ENCODE data around the gene PLA2G6.

The PLA2G6 gene

GRCh38 chr22:38062791-38063190 lies 118.8 kb downstream of the PLA2G6 start:
- no peaks in the 10 kb centered on the region for H3K9me3 ChIP-seq (ENCODE audit: insufficient read depth, low read depth, low read length)
- no peak for TF ChIP-seq EZH2phosphoT487 (IDR thresholded peaks at IDR 0.05; ENCODE audit: borderline replicate concordance)
- TF ChIP-seq CTCF (conservative IDR thresholded peaks at IDR 0.05; ENCODE audit: low read length) = no peak
- no peaks in the 10 kb centered on the region for H3F3A ChIP-seq (ENCODE audit: low read depth)
- no peak overlapping the region for H3K9ac ChIP-seq (ENCODE audit: low read depth, low read length, poor library complexity, severe bottlenecking)
- H3K79me2 ChIP-seq (ENCODE audit: insufficient read depth, low read length) = no peaks in the 10 kb centered on the region
- no peak overlapping the region for H3K4me2 ChIP-seq (ENCODE audit: low read depth, low read length, poor library complexity, severe bottlenecking)
- H4K20me1 ChIP-seq (ENCODE audit: insufficient read depth, low read length, poor library complexity, severe bottlenecking) = no peaks in the 10 kb centered on the region
- H3K4me3 ChIP-seq (ENCODE audit: low read length, poor library complexity, severe bottlenecking) = no peak overlapping the region
- H3K27me3 ChIP-seq (ENCODE audit: insufficient read depth, low read length, poor library complexity, severe bottlenecking) = no peaks in the 10 kb centered on the region
- H3K4me1 ChIP-seq (ENCODE audit: insufficient read depth, low read length, poor library complexity, severe bottlenecking) = no peaks in the 10 kb centered on the region
- no peak overlapping the region for H2AFZ ChIP-seq (ENCODE audit: low read length)
- no peaks in the 10 kb centered on the region for H3K36me3 ChIP-seq (ENCODE audit: insufficient read depth, low read length)
- H3K9me2 ChIP-seq (replicated peaks; ENCODE audit: low read depth, low read length) = no peaks in the 10 kb centered on the region

All from Loucy (cell line).